ENCODE results near the gene SLC6A6.

Gene SLC6A6

GRCh38 chr3:14388201-14388600 is 14.2 kb upstream of the SLC6A6 start:
- no peaks in the 10 kb centered on the region for H3K9me3 ChIP-seq (ENCODE audit: control insufficient read depth in 2 of 2, low read length in 2 of 2)
- H3K4me1 ChIP-seq (ENCODE audit: control insufficient read depth in 2 of 2, insufficient read depth in 2 of 2, low read length in 2 of 2): peaks cover 0 to under 1% of the 10 kb centered on the region in 2 donors
- no peak overlapping the region for H3K4me3 ChIP-seq (ENCODE audit: low read length in 2 of 2)
- H3K27me3 ChIP-seq (ENCODE audit: control insufficient read depth in 2 of 2, insufficient read depth in 2 of 2, low read length in 2 of 2): peaks cover 0 to under 1% of the 10 kb centered on the region in 2 donors
- H3K36me3 ChIP-seq (ENCODE audit: control insufficient read depth in 2 of 2, insufficient read depth in 2 of 2, low read length in 2 of 2): no peaks in the 10 kb centered on the region
- H3K27ac ChIP-seq (ENCODE audit: low read depth in 2 of 2, low read length in 2 of 2): no peak overlapping the region
- no peak overlapping the region for H3K9ac ChIP-seq (ENCODE audit: low read depth in 1 of 2, low read length in 2 of 2)

- Histone ChIP-seq H3K27ac (ENCODE audit: low read depth in 2 of 2, low read length in 2 of 2) (no peak overlapping the region), H3K27me3 (ENCODE audit: control insufficient read depth in 2 of 2, insufficient read depth in 2 of 2, low read length in 2 of 2) (peaks cover 0 to 3% of the 10 kb centered on the region in 2 donors), H3K4me3 (ENCODE audit: low read length in 2 of 2) (no peak overlapping the region), H3K36me3 (ENCODE audit: control insufficient read depth in 2 of 2, insufficient read depth in 2 of 2, low read length in 2 of 2) (no peaks in the 10 kb centered on the region), H3K4me1 (ENCODE audit: control insufficient read depth in 2 of 2, insufficient read depth in 2 of 2, low read length in 2 of 2) (peaks cover 0 to 2% of the 10 kb centered on the region in 2 donors), H3K9me3 (ENCODE audit: control insufficient read depth in 2 of 2, low read length in 2 of 2) (no peaks in the 10 kb centered on the region), H3K9ac (ENCODE audit: low read depth in 1 of 2, low read length in 2 of 2) (no peak overlapping the region)
Observed at GRCh38 chr3:14389166-14389606, 13.2 kb upstream of the SLC6A6 start.

GRCh38 chr3:14389716-14390115 is 12.7 kb upstream of the SLC6A6 start:
- Histone ChIP-seq H3K9ac (ENCODE audit: low read depth in 1 of 2, low read length in 2 of 2) (no peak overlapping the region), H3K4me1 (ENCODE audit: control insufficient read depth in 2 of 2, insufficient read depth in 2 of 2, low read length in 2 of 2) (peaks cover 0 to 2% of the 10 kb centered on the region in 2 donors), H3K4me3 (ENCODE audit: low read length in 2 of 2) (no peak overlapping the region), H3K27ac (ENCODE audit: low read depth in 2 of 2, low read length in 2 of 2) (no peak overlapping the region), H3K9me3 (ENCODE audit: control insufficient read depth in 2 of 2, low read length in 2 of 2) (no peaks in the 10 kb centered on the region), H3K36me3 (ENCODE audit: control insufficient read depth in 2 of 2, insufficient read depth in 2 of 2, low read length in 2 of 2) (no peaks in the 10 kb centered on the region), H3K27me3 (ENCODE audit: control insufficient read depth in 2 of 2, insufficient read depth in 2 of 2, low read length in 2 of 2) (peaks cover 0 to 3% of the 10 kb centered on the region in 2 donors)

- H3K27me3 ChIP-seq (ENCODE audit: control insufficient read depth in 2 of 2, insufficient read depth in 2 of 2, low read length in 2 of 2): peaks cover 0 to 3% of the 10 kb centered on the region in 2 donors
- H3K27ac ChIP-seq (ENCODE audit: low read depth in 2 of 2, low read length in 2 of 2): no peak overlapping the region
- no peaks in the 10 kb centered on the region for H3K36me3 ChIP-seq (ENCODE audit: control insufficient read depth in 2 of 2, insufficient read depth in 2 of 2, low read length in 2 of 2)
- peaks cover 0 to 2% of the 10 kb centered on the region in 2 donors for H3K4me1 ChIP-seq (ENCODE audit: control insufficient read depth in 2 of 2, insufficient read depth in 2 of 2, low read length in 2 of 2)
- no peaks in the 10 kb centered on the region for H3K9me3 ChIP-seq (ENCODE audit: control insufficient read depth in 2 of 2, low read length in 2 of 2)
- H3K9ac ChIP-seq (ENCODE audit: low read depth in 1 of 2, low read length in 2 of 2): no peak overlapping the region
- no peak overlapping the region for H3K4me3 ChIP-seq (ENCODE audit: low read length in 2 of 2)
Observed at GRCh38 chr3:14391033-14391432, 11.4 kb upstream of the SLC6A6 start.

GRCh38 chr3:14392231-14392630 is 10.2 kb upstream of the SLC6A6 start:
- H3K9me3 ChIP-seq (ENCODE audit: control insufficient read depth in 2 of 2, low read length in 2 of 2): no peaks in the 10 kb centered on the region
- peaks cover 0 to 3% of the 10 kb centered on the region in 2 donors for H3K27me3 ChIP-seq (ENCODE audit: control insufficient read depth in 2 of 2, insufficient read depth in 2 of 2, low read length in 2 of 2)
- H3K36me3 ChIP-seq (ENCODE audit: control insufficient read depth in 2 of 2, insufficient read depth in 2 of 2, low read length in 2 of 2): no peaks in the 10 kb centered on the region
- H3K4me3 ChIP-seq (ENCODE audit: low read length in 2 of 2): no peak overlapping the region
- no peak overlapping the region for H3K27ac ChIP-seq (ENCODE audit: low read depth in 2 of 2, low read length in 2 of 2)
- H3K4me1 ChIP-seq (ENCODE audit: control insufficient read depth in 2 of 2, insufficient read depth in 2 of 2, low read length in 2 of 2): peaks cover 0 to 2% of the 10 kb centered on the region in 2 donors
- no peak overlapping the region for H3K9ac ChIP-seq (ENCODE audit: low read depth in 1 of 2, low read length in 2 of 2)

- no peak overlapping the region for H3K9ac ChIP-seq (ENCODE audit: low read depth in 1 of 2, low read length in 2 of 2)
- H3K4me1 ChIP-seq (ENCODE audit: control insufficient read depth in 2 of 2, insufficient read depth in 2 of 2, low read length in 2 of 2): peaks cover 0 to 2% of the 10 kb centered on the region in 2 donors
- H3K4me3 ChIP-seq (ENCODE audit: low read length in 2 of 2): no peak overlapping the region
- no peaks in the 10 kb centered on the region for H3K36me3 ChIP-seq (ENCODE audit: control insufficient read depth in 2 of 2, insufficient read depth in 2 of 2, low read length in 2 of 2)
- H3K27ac ChIP-seq (ENCODE audit: low read depth in 2 of 2, low read length in 2 of 2): no peak overlapping the region
- peaks cover 0 to 3% of the 10 kb centered on the region in 2 donors for H3K27me3 ChIP-seq (ENCODE audit: control insufficient read depth in 2 of 2, insufficient read depth in 2 of 2, low read length in 2 of 2)
- no peaks in the 10 kb centered on the region for H3K9me3 ChIP-seq (ENCODE audit: control insufficient read depth in 2 of 2, low read length in 2 of 2)
Observed at GRCh38 chr3:14392803-14393319, 9.5 kb upstream of the SLC6A6 start.

- H3K27me3 ChIP-seq (ENCODE audit: control insufficient read depth in 2 of 2, insufficient read depth in 2 of 2, low read length in 2 of 2): peaks cover 0 to 3% of the 10 kb centered on the region in 2 donors
- H3K36me3 ChIP-seq (ENCODE audit: control insufficient read depth in 2 of 2, insufficient read depth in 2 of 2, low read length in 2 of 2): no peaks in the 10 kb centered on the region
- no peak overlapping the region for H3K4me3 ChIP-seq (ENCODE audit: low read length in 2 of 2)
- H3K27ac ChIP-seq (ENCODE audit: low read depth in 2 of 2, low read length in 2 of 2): peak overlapping the region; percentile 9 to 10
- no peaks in the 10 kb centered on the region for H3K9me3 ChIP-seq (ENCODE audit: control insufficient read depth in 2 of 2, low read length in 2 of 2)
- H3K4me1 ChIP-seq (ENCODE audit: control insufficient read depth in 2 of 2, insufficient read depth in 2 of 2, low read length in 2 of 2): peaks cover 0 to 2% of the 10 kb centered on the region in 2 donors
- H3K9ac ChIP-seq (ENCODE audit: low read depth in 1 of 2, low read length in 2 of 2): no peak overlapping the region
Observed at GRCh38 chr3:14393440-14394106, 8.8 kb upstream of the SLC6A6 start.

- peaks cover 0 to 2% of the 10 kb centered on the region in 2 donors for H3K4me1 ChIP-seq (ENCODE audit: control insufficient read depth in 2 of 2, insufficient read depth in 2 of 2, low read length in 2 of 2)
- H3K9ac ChIP-seq (ENCODE audit: low read depth in 1 of 2, low read length in 2 of 2): no peak overlapping the region
- H3K9me3 ChIP-seq (ENCODE audit: control insufficient read depth in 2 of 2, low read length in 2 of 2): no peaks in the 10 kb centered on the region
- H3K27me3 ChIP-seq (ENCODE audit: control insufficient read depth in 2 of 2, insufficient read depth in 2 of 2, low read length in 2 of 2): peaks cover 0 to 3% of the 10 kb centered on the region in 2 donors
- H3K36me3 ChIP-seq (ENCODE audit: control insufficient read depth in 2 of 2, insufficient read depth in 2 of 2, low read length in 2 of 2): no peaks in the 10 kb centered on the region
- no peak overlapping the region for H3K27ac ChIP-seq (ENCODE audit: low read depth in 2 of 2, low read length in 2 of 2)
- H3K4me3 ChIP-seq (ENCODE audit: low read length in 2 of 2): no peak overlapping the region
Observed at GRCh38 chr3:14396031-14396692, 6.2 kb upstream of the SLC6A6 start.

GRCh38 chr3:14397046-14397445 is 5.4 kb upstream of the SLC6A6 start:
- Histone ChIP-seq H3K4me1 (ENCODE audit: control insufficient read depth in 2 of 2, insufficient read depth in 2 of 2, low read length in 2 of 2) (peaks cover 3 to 7% of the 10 kb centered on the region in 2 donors), H3K9me3 (ENCODE audit: control insufficient read depth in 2 of 2, low read length in 2 of 2) (no peaks in the 10 kb centered on the region), H3K27ac (ENCODE audit: low read depth in 2 of 2, low read length in 2 of 2) (no peak overlapping the region), H3K27me3 (ENCODE audit: control insufficient read depth in 2 of 2, insufficient read depth in 2 of 2, low read length in 2 of 2) (peaks cover 0 to 3% of the 10 kb centered on the region in 2 donors), H3K36me3 (ENCODE audit: control insufficient read depth in 2 of 2, insufficient read depth in 2 of 2, low read length in 2 of 2) (no peaks in the 10 kb centered on the region), H3K9ac (ENCODE audit: low read depth in 1 of 2, low read length in 2 of 2) (no peak overlapping the region), H3K4me3 (ENCODE audit: low read length in 2 of 2) (no peak overlapping the region)

GRCh38 chr3:14397531-14397930 is 4.9 kb upstream of the SLC6A6 start:
- peaks cover 0 to 3% of the 10 kb centered on the region in 2 donors for H3K27me3 ChIP-seq (ENCODE audit: control insufficient read depth in 2 of 2, insufficient read depth in 2 of 2, low read length in 2 of 2)
- no peak overlapping the region for H3K4me3 ChIP-seq (ENCODE audit: low read length in 2 of 2)
- H3K4me1 ChIP-seq (ENCODE audit: control insufficient read depth in 2 of 2, insufficient read depth in 2 of 2, low read length in 2 of 2): peaks cover 5 to 8% of the 10 kb centered on the region in 2 donors
- no peaks in the 10 kb centered on the region for H3K36me3 ChIP-seq (ENCODE audit: control insufficient read depth in 2 of 2, insufficient read depth in 2 of 2, low read length in 2 of 2)
- H3K27ac ChIP-seq (ENCODE audit: low read depth in 2 of 2, low read length in 2 of 2): no peak overlapping the region
- no peak overlapping the region for H3K9ac ChIP-seq (ENCODE audit: low read depth in 1 of 2, low read length in 2 of 2)
- H3K9me3 ChIP-seq (ENCODE audit: control insufficient read depth in 2 of 2, low read length in 2 of 2): no peaks in the 10 kb centered on the region
